22Rv1 (cell line): ENCODE measurements around the gene ALDH1B1.

Experiments used
- H3K27ac ChIP-seq: fragments of 450-650 bp; 2 replicates; pipeline ENCODE4 v1.5.1; 2017
- ZFX ChIP-seq: fragments of 450-650 bp; IDR thresholded peaks from 2 replicates; pipeline ENCODE4 v1.6.1; 2017; ENCODE audit warnings: antibody characterized with exemption, borderline replicate concordance
- TF ChIP-seq, protein P1 (sequence below): fragments of 450-650 bp; IDR thresholded peaks from 2 replicates; pipeline ENCODE4 v1.5.1; 2017; ENCODE audit warnings: mild to moderate bottlenecking

Gene ALDH1B1

DNA sequence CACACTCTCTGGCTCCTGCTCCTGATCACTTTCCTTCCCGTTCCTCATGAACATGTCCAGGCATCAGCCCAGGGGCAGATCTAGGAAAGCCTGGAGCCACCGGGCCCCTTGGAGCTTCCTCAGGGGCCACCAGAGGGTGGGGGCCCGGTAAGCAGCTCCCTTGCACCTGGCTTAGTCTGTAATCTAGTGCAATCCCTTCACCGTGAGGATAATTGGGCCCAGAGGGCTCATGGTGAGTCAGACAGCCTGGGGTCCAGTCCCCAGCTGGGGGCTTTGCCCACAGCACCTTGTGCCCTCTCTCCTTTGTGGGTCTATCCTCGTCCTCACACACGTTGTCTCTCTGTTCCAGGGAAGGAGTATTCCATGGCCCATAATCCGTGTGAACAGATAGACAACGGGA lies 10.4 kb upstream of the ALDH1B1 start:
- TF ChIP-seq ZFX = no peak
- TF ChIP-seq, protein P1, sequence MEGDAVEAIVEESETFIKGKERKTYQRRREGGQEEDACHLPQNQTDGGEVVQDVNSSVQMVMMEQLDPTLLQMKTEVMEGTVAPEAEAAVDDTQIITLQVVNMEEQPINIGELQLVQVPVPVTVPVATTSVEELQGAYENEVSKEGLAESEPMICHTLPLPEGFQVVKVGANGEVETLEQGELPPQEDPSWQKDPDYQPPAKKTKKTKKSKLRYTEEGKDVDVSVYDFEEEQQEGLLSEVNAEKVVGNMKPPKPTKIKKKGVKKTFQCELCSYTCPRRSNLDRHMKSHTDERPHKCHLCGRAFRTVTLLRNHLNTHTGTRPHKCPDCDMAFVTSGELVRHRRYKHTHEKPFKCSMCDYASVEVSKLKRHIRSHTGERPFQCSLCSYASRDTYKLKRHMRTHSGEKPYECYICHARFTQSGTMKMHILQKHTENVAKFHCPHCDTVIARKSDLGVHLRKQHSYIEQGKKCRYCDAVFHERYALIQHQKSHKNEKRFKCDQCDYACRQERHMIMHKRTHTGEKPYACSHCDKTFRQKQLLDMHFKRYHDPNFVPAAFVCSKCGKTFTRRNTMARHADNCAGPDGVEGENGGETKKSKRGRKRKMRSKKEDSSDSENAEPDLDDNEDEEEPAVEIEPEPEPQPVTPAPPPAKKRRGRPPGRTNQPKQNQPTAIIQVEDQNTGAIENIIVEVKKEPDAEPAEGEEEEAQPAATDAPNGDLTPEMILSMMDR = no peak
- H3K27ac ChIP-seq = no peak overlapping the region

- TF ChIP-seq, protein P1 = no peak
- TF ChIP-seq ZFX = no peak
- H3K27ac ChIP-seq = no peak overlapping the region
Observed at GRCh38 chr9:38384990-38385848, 7.3 kb upstream of the ALDH1B1 start.

DNA sequence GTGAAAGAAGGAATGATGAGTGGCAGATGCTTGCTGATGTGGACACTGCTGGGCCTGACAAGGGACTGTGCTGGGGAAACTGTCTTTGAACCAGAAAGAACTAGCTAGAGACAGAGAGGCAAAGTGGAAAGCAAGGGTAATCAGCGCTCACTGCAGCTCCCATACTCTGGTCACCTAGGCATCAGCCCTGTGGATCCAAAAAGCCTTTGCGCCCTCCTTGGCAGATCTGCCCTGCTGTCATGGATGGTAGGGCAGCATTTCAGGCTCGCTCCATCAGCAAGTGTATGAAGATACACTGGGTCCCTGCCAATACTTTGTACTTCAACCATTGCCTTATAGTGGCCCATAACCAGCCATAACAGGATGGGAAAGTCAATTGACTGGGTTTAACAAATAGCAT lies 6.6 kb upstream of the ALDH1B1 start:
- TF ChIP-seq, protein P1 = no peak
- no peak for TF ChIP-seq ZFX

DNA sequence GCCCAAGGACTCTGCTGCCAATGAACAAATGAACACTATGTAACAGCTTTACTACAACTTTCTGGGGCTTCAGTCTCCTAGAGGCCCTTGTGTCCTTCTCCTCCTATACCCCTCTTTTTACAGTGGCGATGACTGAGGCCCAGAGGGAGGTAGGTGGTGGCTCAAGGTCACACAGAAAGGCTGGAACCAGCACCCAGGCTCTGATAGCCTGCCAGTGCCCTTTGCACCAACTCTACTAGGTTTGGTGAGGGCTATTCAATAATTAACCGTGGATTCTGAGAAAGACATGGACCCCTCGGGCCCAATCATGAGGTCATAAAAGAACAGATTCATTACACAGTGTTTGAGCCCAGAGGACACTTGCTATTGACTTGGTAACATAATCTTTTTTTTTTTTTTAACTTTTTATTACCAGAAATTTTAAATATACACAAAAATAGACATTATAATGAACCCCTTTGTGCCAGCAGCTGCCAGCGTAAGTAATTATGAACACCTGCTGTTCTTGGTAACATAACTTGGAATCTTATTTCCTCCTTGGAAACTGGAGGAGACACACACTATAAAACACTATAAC lies 6.1 kb upstream of the ALDH1B1 start:
- TF ChIP-seq, protein P1 = no peak
- no peak for TF ChIP-seq ZFX
- H3K27ac ChIP-seq = no peak overlapping the region

More for the DNA sequence above, 6.6 kb upstream of the ALDH1B1 start:
- no peak overlapping the region for H3K27ac ChIP-seq

DNA sequence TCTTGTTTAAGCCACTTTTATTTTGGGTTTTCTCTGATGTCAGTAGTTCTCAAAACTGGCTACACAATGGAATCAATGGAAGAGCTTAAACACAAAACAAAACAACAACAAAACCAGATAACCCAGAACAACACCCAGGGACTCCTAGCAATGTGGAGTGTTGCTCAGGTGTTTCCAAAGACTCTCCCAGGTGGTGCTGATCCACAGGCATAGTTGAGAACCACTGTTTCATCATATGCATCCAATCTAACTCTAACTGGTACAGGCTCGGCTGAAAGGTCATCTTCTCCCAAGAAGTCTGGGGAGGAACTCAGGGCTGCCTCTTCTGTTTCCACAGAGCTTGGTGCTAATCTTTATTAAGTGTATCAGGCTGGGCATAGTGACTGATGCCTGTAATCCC lies 5.4 kb upstream of the ALDH1B1 start:
- TF ChIP-seq, protein P1 = no peak
- no peak for TF ChIP-seq ZFX
- no peak overlapping the region for H3K27ac ChIP-seq

DNA sequence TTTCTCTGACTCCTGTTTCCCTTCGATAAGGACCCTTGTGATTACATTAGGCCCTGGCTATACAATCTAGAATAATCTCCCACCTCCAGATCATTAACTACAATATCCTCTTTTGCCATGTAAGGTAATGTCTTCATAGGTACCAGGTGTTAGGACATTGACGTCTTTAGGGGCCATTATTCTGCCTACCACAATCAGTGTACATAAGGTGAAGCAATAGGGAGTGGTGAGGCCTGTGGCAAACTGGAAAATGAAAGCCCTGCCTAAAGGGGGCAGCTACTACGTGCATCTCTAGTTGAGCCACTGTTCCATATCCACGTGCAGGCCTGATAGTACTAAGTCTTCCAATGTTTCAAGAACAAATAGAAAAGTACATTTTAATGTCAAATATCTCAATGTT lies 4.8 kb upstream of the ALDH1B1 start:
- TF ChIP-seq, protein P1 = no peak
- no peak for TF ChIP-seq ZFX
- H3K27ac ChIP-seq = no peak overlapping the region
